Gastroesophageal sphincter (tissue), 3 donors: Measurements from ENCODE around the gene UPP1.

Source experiments
- EP300 ChIP-seq: sonication (generic); formaldehyde crosslinking; IDR thresholded peaks from one replicate; pipeline ENCODE4 v1.6.1; 2017; ENCODE audit warnings: antibody characterized with exemption, mild to moderate bottlenecking
- TF ChIP-seq, protein P1 (sequence below), 4 experiments: fragments of 200-600 bp in 2 of 4; fragments of 450-650 bp in 2 of 4; sonication (generic) in 1 of 4; IDR thresholded peaks; one replicate each; pipeline ENCODE4 v1.5.1; 2017 to 2019; ENCODE audit warnings: antibody characterized with exemption in 4 of 4, mild to moderate bottlenecking in 2 of 4, moderate library complexity in 2 of 4

- TF ChIP-seq, protein P1, sequence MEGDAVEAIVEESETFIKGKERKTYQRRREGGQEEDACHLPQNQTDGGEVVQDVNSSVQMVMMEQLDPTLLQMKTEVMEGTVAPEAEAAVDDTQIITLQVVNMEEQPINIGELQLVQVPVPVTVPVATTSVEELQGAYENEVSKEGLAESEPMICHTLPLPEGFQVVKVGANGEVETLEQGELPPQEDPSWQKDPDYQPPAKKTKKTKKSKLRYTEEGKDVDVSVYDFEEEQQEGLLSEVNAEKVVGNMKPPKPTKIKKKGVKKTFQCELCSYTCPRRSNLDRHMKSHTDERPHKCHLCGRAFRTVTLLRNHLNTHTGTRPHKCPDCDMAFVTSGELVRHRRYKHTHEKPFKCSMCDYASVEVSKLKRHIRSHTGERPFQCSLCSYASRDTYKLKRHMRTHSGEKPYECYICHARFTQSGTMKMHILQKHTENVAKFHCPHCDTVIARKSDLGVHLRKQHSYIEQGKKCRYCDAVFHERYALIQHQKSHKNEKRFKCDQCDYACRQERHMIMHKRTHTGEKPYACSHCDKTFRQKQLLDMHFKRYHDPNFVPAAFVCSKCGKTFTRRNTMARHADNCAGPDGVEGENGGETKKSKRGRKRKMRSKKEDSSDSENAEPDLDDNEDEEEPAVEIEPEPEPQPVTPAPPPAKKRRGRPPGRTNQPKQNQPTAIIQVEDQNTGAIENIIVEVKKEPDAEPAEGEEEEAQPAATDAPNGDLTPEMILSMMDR (IDR thresholded peaks at IDR 0.05) = no peak
- no peak for TF ChIP-seq EP300
Observed at GRCh38 chr7:48059706-48060105, 29.4 kb upstream of the UPP1 start.
